Bronchial epithelial cell (primary cell): Measurements from ENCODE around the gene DACT2. TPM values are rescaled to one million over a fixed set of nuclear protein-coding genes. Genes with fewer than 3 reads are reported as not detected.

Experiments used
- DNase-seq: peaks from one replicate; pipeline ENCODE4 v3.0.0-alpha.2; 2010; ENCODE audit warnings: low read depth
- FAIRE-seq: peaks from 2 replicates; lab custom pipeline; 2011; peaks lifted over from hg19 to GRCh38; lab: Jason Lieb, UNC
- H3K27me3 ChIP-seq: 2 replicates; pipeline ENCODE4 v1.5.1; 2011; ENCODE audit warnings: low read length; ENCODE audit not compliant: control insufficient read depth, insufficient read depth
- H3K36me3 ChIP-seq: 2 replicates; pipeline ENCODE4 v1.5.1; 2011; ENCODE audit warnings: low read length; ENCODE audit not compliant: control insufficient read depth, insufficient read depth
- H3K4me3 ChIP-seq: 2 replicates; pipeline ENCODE4 v1.5.1; 2011; ENCODE audit warnings: mild to moderate bottlenecking, low read depth, low read length, control low read depth
- CTCF ChIP-seq: IDR thresholded peaks from 2 replicates; pipeline ENCODE4 v1.5.1; 2011; ENCODE audit warnings: mild to moderate bottlenecking, moderate library complexity, low read length, control low read depth, inconsistent platforms; ENCODE audit not compliant: insufficient read depth, severe bottlenecking
- total RNA-seq: library from RNA; depleted of rRNA; stranded (reverse); fragments of >200 nt; gene quantifications from 2 replicates; pipeline ENCODE4 v1.2.1, GENCODE V29; 2014

Gene DACT2
- total RNA-seq, 1 donor from 2014 or later = 1.3 TPM

DNA sequence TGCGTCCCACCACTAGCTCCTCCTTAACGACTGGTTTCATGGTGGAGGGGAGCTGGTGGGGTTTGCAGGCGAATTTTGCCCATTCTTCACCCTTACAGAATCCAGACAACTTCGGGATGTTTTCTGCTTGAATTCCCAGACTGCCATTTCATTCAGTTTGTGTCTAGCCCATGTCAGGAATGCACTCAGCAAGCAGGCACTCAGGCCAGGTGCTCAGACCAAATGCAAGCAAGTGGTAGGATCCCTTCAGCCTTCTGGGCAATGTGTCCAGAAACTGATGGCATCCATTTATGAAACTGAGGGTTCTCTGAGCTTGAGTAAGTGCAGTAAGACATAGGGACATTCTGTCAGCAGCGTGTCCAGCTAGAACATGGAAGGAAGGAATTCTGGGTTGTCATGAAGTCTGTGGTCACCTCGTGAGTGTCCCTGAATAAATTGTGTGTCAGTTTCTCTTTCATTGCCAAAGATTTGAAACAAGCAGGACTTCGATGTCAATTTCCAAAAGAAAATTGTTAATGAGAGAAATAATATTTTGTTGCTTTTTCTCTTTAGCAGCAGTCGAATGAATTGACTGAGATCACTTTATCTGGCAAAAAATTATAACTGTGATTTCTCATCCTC lies 21.8 kb upstream of the DACT2 start:
- Histone ChIP-seq H3K4me3 (no peak overlapping the region), H3K27me3 (peaks cover 5% of the 10 kb centered on the region), H3K36me3 (no peaks in the 10 kb centered on the region)
- FAIRE-seq = no peak
- no peak for DNase-seq
- no peak for TF ChIP-seq CTCF

- no peak for TF ChIP-seq CTCF
- Histone ChIP-seq H3K27me3 (peaks cover 5% of the 10 kb centered on the region), H3K4me3 (no peak overlapping the region), H3K36me3 (no peaks in the 10 kb centered on the region)
- FAIRE-seq = no peak
- DNase-seq = no peak
These were observed 21.2 kb upstream of the DACT2 start for GRCh38 chr6:168340819-168341218.

DNA sequence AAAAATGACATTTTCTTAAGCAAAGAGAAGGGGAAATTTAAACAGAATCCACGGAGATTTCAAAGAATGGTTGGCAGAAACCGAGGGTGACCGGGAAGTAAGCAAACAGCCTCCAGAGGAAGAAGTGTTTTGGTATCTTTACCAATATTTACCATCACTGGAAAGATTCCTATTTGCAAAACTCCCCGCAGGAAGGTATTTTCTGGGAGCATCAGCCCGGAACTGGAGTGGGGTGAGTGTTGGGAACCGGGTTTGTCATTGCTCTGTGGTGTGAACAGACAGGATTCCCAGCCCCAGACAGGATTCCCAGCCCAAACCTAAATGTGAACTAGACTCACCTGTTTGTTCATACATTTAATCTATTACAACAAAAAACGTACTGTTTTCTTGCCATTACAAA lies 19.2 kb upstream of the DACT2 start:
- no peaks in the 10 kb centered on the region for H3K36me3 ChIP-seq
- no peak for TF ChIP-seq CTCF
- DNase-seq = no peak
- FAIRE-seq = no peak
- H3K27me3 ChIP-seq = peaks cover 5% of the 10 kb centered on the region
- H3K4me3 ChIP-seq = no peak overlapping the region

DNA sequence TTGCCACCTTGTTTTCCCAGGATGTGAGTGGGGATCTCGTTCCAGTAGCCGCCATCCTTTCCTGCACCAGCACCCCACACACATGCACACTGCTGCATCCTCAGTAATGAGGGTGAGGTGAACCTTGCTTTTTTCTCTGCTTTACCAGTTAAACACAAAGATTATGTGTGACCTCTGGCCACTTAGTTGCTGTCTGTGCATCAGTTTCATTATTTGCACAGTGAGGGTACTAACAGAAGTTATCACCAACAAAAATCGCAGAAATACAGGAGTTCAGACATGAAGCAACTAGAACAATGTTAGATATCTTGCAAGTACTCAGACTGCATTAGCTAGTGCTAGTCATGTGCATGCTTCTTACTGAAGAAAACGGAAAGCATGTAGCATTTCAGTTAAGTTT lies 17.4 kb upstream of the DACT2 start:
- Histone ChIP-seq H3K4me3 (no peak overlapping the region), H3K27me3 (no peaks in the 10 kb centered on the region), H3K36me3 (no peaks in the 10 kb centered on the region)
- FAIRE-seq (no peak), DNase-seq (no peak)
- TF ChIP-seq CTCF = no peak

GRCh38 chr6:168333989-168334388 lies 14.4 kb upstream of the DACT2 start:
- H3K36me3 ChIP-seq = no peaks in the 10 kb centered on the region
- no peak for TF ChIP-seq CTCF
- FAIRE-seq (no peak), DNase-seq (no peak)
- no peak overlapping the region for H3K4me3 ChIP-seq
- no peaks in the 10 kb centered on the region for H3K27me3 ChIP-seq

DNA sequence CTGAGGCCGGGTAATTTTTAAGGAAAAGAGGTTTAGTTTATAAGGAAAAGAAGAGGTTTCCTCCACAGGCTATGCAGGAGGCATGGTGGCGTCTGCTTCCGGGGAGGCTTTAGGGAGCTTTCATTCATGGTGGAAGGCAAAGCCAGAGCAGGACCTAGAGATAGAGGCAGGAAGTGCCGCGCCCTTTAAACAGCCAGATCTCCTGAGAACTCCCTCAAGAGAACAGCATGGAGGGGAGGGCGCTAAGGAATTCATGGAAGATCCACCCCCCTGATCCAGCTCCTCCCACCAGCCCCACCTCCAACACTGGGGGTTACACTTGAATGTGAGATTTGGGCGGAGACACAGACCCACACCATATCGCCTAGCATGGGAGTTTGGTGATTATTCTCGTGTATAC lies 13.9 kb upstream of the DACT2 start:
- TF ChIP-seq CTCF = no peak
- DNase-seq = no peak
- Histone ChIP-seq H3K36me3 (no peaks in the 10 kb centered on the region), H3K4me3 (no peak overlapping the region), H3K27me3 (no peaks in the 10 kb centered on the region)
- FAIRE-seq = no peak
